Activated naive CD4-positive, alpha-beta T cell treated with anti-CD3 and anti-CD28 coated beads, Interleukin-2, amount 10 ng/mL, durations not matched to agents 5 hours and 36 hours (primary cell): Measurements from ENCODE around the gene SMIM29. TPM values are rescaled to one million over a fixed set of nuclear protein-coding genes. Genes with fewer than 3 reads are reported as not detected.

Experiments
- microRNA-seq: library from miRNA; unstranded; fragments of <30 nt; microRNA quantifications from one replicate; pipeline ENCODE4 v1.2.0, GENCODE V29; 2022; ENCODE audit warnings: borderline microRNAs expressed, borderline replicate concordance
- total RNA-seq, 2 experiments: library from RNA; stranded (reverse); gene quantifications; one replicate each; pipeline ENCODE4 v1.2.3, GENCODE V29; 2021

The SMIM29 gene
- total RNA-seq: 10 to 100 TPM; 23.8 to 25.5 TPM

DNA sequence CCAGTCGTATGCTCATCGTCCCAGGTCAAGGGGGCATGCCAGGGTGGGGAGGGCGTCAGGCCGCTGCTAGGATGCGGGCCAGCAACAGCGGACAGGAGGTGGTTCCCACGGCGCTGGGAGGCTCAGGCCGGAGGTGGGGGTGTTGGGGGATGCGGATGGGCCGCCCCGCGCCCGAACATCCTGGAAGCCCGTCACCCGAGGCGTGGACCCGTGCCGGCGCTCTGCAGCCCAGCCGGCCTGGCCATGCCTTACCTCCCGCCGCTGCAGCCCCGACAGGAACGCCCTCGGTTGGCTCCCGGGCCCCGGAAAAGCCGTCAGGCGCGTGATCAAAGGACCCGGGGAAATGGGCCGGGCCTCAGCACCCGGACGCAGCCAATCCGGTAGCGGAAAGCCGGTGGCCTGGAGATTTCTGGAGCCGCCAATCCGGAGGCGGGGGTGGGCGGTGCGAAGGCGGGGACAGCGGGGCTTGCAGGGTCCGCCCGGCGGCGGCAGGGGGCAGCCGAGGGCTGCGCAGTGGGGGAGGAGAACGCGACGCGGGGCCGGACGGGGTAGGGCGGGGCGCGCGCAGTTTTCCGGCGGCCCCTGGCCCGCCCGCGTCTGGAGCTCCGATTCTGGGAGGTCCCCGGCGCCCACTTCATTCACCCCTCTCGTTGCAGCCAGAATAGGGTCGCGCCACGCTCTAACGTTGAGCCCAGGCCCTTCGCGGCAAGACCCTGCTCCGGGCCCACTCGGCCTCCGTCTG, at the start of gene SMIM29:
Gene SMIM29 (minus strand): TSS at position 280 of the 742 bp plus-strand sequence. CDS start 1,215 bp downstream, outside the sequence.

DNA sequence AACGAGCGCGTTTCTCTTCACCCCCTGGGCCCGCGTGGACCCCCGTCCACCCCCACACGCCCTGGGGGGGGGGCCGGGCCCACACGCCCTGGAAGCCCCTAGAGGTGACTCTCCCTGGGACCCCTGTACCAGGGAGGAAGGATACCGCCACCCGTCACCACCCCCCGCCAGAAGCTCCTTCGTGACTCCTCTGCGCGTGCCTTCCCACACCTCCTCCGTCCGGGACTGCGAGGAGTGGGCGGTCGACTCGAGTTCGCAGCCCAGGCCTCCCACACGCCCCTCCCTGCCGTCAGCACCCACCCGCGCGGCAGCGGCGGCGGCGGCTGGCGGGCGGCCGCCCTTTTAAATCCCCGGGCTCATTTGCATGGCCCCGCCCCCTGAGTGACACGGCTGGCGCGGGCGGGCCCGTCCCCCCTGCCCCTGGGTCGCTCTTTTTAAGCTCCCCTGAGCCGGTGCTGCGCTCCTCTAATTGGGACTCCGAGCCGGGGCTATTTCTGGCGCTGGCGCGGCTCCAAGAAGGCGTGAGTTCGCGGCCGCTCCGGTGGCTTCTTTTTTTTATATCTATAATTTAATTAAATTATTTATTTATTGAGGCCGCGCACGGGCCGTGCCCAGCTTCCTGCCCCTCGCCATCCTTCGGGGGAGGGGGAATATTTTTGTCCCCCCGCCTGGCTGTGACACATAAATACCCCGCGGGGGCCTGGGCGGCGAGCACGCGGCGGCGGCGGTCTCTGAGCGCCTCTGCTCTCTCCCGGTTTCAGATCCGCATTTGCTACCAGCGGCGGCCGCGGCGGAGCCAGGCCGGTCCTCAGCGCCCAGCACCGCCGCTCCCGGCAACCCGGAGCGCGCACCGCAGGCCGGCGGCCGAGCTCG, 12.1 kb downstream of the SMIM29 start, which contains the start of gene HMGA1:
Gene HMGA1 (plus strand): TSS at position 431 of the 873 bp plus-strand sequence. CDS start 3,908 bp downstream, outside the sequence.

Small RNA genes lying within 50 kb of the gene (microRNA-seq; reads per million reads assigned to microRNA genes)
- not detected for gene MIR6835

Other genes with a start within 250 kb of the SMIM29 start
- not detected for gene GRM4, start 102.9 kb downstream of the SMIM29 start, total RNA-seq
- 100 to 1,000 TPM; 276 to 281 TPM for gene HMGA1, start 12.1 kb downstream of the SMIM29 start, total RNA-seq
- gene NUDT3, start 143.7 kb upstream of the SMIM29 start, total RNA-seq: 10 to 100 TPM; 17.9 to 18.3 TPM
- gene RPS10, start 177.1 kb upstream of the SMIM29 start, total RNA-seq: 1,000 to 10,000 TPM; 1,950 to 2,066 TPM
- gene PACSIN1, start 217.1 kb upstream of the SMIM29 start, total RNA-seq: 1 to 10 TPM in 1 of 2 experiments, under 1 TPM in 1; 0.78 to 1.8 TPM